ENCODE measurements around the gene CASQ2. TPM values are rescaled to one million over a fixed set of nuclear protein-coding genes. Genes with fewer than 3 reads are reported as not detected.

The CASQ2 gene
- total and polyA plus RNA-seq, 9 of the 15 experiments (the other 6 are each of a cell fraction or from before 2014, with no cell fraction given) = not detected

GRCh38 chr1:115669002-115669673 lies 99.4 kb downstream of the CASQ2 start (continued):
- TF ChIP-seq ETV5 (CRISPR knock-in tag; IDR thresholded peaks at IDR 0.05; ENCODE audit: low read depth) = no peak
- peak; percentile 21; the same call in 1 of the 2 replicates for TF ChIP-seq CBFA2T3 (IDR thresholded peaks at IDR 0.05)
- no peak for TF ChIP-seq CBX1 (IDR thresholded peaks at IDR 0.05; ENCODE audit: low read depth)
- TF ChIP-seq NCOA4 (IDR thresholded peaks at IDR 0.05; ENCODE audit: partially characterized antibody) = no peak
- TF ChIP-seq, protein P1, sequence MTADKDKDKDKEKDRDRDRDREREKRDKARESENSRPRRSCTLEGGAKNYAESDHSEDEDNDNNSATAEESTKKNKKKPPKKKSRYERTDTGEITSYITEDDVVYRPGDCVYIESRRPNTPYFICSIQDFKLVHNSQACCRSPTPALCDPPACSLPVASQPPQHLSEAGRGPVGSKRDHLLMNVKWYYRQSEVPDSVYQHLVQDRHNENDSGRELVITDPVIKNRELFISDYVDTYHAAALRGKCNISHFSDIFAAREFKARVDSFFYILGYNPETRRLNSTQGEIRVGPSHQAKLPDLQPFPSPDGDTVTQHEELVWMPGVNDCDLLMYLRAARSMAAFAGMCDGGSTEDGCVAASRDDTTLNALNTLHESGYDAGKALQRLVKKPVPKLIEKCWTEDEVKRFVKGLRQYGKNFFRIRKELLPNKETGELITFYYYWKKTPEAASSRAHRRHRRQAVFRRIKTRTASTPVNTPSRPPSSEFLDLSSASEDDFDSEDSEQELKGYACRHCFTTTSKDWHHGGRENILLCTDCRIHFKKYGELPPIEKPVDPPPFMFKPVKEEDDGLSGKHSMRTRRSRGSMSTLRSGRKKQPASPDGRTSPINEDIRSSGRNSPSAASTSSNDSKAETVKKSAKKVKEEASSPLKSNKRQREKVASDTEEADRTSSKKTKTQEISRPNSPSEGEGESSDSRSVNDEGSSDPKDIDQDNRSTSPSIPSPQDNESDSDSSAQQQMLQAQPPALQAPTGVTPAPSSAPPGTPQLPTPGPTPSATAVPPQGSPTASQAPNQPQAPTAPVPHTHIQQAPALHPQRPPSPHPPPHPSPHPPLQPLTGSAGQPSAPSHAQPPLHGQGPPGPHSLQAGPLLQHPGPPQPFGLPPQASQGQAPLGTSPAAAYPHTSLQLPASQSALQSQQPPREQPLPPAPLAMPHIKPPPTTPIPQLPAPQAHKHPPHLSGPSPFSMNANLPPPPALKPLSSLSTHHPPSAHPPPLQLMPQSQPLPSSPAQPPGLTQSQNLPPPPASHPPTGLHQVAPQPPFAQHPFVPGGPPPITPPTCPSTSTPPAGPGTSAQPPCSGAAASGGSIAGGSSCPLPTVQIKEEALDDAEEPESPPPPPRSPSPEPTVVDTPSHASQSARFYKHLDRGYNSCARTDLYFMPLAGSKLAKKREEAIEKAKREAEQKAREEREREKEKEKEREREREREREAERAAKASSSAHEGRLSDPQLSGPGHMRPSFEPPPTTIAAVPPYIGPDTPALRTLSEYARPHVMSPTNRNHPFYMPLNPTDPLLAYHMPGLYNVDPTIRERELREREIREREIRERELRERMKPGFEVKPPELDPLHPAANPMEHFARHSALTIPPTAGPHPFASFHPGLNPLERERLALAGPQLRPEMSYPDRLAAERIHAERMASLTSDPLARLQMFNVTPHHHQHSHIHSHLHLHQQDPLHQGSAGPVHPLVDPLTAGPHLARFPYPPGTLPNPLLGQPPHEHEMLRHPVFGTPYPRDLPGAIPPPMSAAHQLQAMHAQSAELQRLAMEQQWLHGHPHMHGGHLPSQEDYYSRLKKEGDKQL (CRISPR knock-in tag; IDR thresholded peaks at IDR 0.05; ENCODE audit: borderline replicate concordance) = no peak
- no peak for TF ChIP-seq ZNF696 (CRISPR knock-in tag; conservative IDR thresholded peaks at IDR 0.05)
- no peak for TF ChIP-seq SP1 (CRISPR knock-in tag; IDR thresholded peaks at IDR 0.05)
- TF ChIP-seq NR2C2 (CRISPR knock-in tag; IDR thresholded peaks at IDR 0.05) = no peak
- TF ChIP-seq NR2C2 (tag; IDR thresholded peaks at IDR 0.05) = no peak
- peak; percentile 80; the same call in 1 of the 2 replicates for TF ChIP-seq SMARCC2 (IDR thresholded peaks at IDR 0.05; ENCODE audit: low read depth)
- TF ChIP-seq GTF2B (IDR thresholded peaks at IDR 0.05; ENCODE audit: extremely low read depth, insufficient read length) = no peak
- TF ChIP-seq, protein P2, sequence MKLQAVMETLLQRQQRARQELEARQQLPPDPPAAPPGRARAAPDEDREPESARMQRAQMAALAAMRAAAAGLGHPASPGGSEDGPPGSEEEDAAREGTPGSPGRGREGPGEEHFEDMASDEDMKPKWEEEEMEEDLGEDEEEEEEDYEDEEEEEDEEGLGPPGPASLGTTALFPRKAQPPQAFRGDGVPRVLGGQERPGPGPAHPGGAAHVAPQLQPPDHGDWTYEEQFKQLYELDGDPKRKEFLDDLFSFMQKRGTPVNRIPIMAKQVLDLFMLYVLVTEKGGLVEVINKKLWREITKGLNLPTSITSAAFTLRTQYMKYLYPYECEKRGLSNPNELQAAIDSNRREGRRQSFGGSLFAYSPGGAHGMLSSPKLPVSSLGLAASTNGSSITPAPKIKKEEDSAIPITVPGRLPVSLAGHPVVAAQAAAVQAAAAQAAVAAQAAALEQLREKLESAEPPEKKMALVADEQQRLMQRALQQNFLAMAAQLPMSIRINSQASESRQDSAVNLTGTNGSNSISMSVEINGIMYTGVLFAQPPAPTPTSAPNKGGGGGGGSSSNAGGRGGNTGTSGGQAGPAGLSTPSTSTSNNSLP (IDR thresholded peaks at IDR 0.05; ENCODE audit: borderline replicate concordance, low read depth, low read length) = 0 out of 2 replicates have a peak, but pooled peaks have one; percentile 39
- no peak for TF ChIP-seq POLR3G (IDR thresholded peaks at IDR 0.05; ENCODE audit: extremely low read depth, insufficient read length, insufficient replicate concordance)
- no peak for TF ChIP-seq BRF2 (IDR thresholded peaks at IDR 0.05; ENCODE audit: borderline replicate concordance, insufficient read depth, insufficient read length)
- TF ChIP-seq, protein P3, sequence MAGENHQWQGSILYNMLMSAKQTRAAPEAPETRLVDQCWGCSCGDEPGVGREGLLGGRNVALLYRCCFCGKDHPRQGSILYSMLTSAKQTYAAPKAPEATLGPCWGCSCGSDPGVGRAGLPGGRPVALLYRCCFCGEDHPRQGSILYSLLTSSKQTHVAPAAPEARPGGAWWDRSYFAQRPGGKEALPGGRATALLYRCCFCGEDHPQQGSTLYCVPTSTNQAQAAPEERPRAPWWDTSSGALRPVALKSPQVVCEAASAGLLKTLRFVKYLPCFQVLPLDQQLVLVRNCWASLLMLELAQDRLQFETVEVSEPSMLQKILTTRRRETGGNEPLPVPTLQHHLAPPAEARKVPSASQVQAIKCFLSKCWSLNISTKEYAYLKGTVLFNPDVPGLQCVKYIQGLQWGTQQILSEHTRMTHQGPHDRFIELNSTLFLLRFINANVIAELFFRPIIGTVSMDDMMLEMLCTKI (IDR thresholded peaks at IDR 0.05; ENCODE audit: partially characterized antibody) = no peak
- peak; percentile 74; the same call in 1 of the 2 replicates for TF ChIP-seq SOX6 (IDR thresholded peaks at IDR 0.05)
- no peak for TF ChIP-seq NR2C1 (IDR thresholded peaks at IDR 0.05)
- no peak for TF ChIP-seq NR2C1 (tag; IDR thresholded peaks at IDR 0.05)

All from K562 (cell line).